HepG2 (cell line): ENCODE measurements around the gene PLXND1. TPM values are rescaled to one million over a fixed set of nuclear protein-coding genes. Genes with fewer than 3 reads are reported as not detected.

Experiments
- ATAC-seq: fragments of 200-7000 bp; cut with Tn5 transposase; 3 replicates; pipeline ENCODE4 v1.9.1; 2020; ENCODE audit warnings: mild to moderate bottlenecking, moderate library complexity
- BruUV-seq: library from RNA; stranded (reverse); fragments of 400-500 nt; replicated peaks from 2 replicates; lab custom pipeline; 2021; lab: Mats Ljungman, UMichigan
- CTCF ChIA-PET: fragments of 300-600 bp; formaldehyde crosslinking; extraction: SDS; loops from one replicate; lab custom pipeline; 2021; ENCODE audit warnings: low total read pairs, inconsistent platforms, low intra/inter-chr PET ratio; lab: Yijun Ruan, JAX
- POLR2A ChIA-PET: fragments of 350-600 bp; sonication (Branson Sonifier 250); formaldehyde crosslinking; loops from one replicate; lab custom pipeline; 2020; ENCODE audit warnings: antibody characterized with exemption, inconsistent platforms; lab: Yijun Ruan, JAX
- DNase-seq: peaks from one replicate; pipeline ENCODE4 v3.0.0-alpha.2; 2015; ENCODE audit warnings: low spot score
- FAIRE-seq: peaks from 3 replicates; lab custom pipeline; 2011; peaks lifted over from hg19 to GRCh38; lab: Jason Lieb, UNC
- H2AFZ ChIP-seq: one replicate; pipeline ENCODE4 v1.6.1; 2011; ENCODE audit warnings: low read length, inconsistent platforms
- H3K27ac ChIP-seq: fragments of 300-600 bp; 3 replicates; pipeline ENCODE4 v1.8.0; 2011; ENCODE audit warnings: mixed run types, mild to moderate bottlenecking, mixed read lengths, low read length, inconsistent platforms; ENCODE audit not compliant: insufficient read depth; ENCODE audit errors: extremely low read length
- H3K27me3 ChIP-seq, 2 experiments: fragments of 200-600 bp in 1 of 2; 2 replicates in 1 of 2; 3 replicates in 1 of 2; pipeline versions ENCODE4 v1.6.0 to v1.8.0; 2011; ENCODE audit warnings: low read length in 2 of 2, mild to moderate bottlenecking in 2 of 2, moderate library complexity in 2 of 2, inconsistent platforms in 1 of 2; ENCODE audit not compliant: insufficient read depth in 2 of 2, control insufficient read depth in 1 of 2
- H3K36me3 ChIP-seq, 2 experiments: fragments of 200-600 bp in 1 of 2; replicated peaks in 1 of 2; 2 replicates in 1 of 2; 3 replicates in 1 of 2; pipeline versions ENCODE4 v1.5.1 to v1.8.0; 2011; ENCODE audit warnings: low read length in 2 of 2, inconsistent platforms in 1 of 2; ENCODE audit not compliant: insufficient read depth in 2 of 2, control insufficient read depth in 1 of 2
- H3K4me1 ChIP-seq: 2 replicates; pipeline ENCODE4 v1.5.1; 2012; ENCODE audit warnings: low read length, inconsistent platforms; ENCODE audit not compliant: insufficient read depth
- H3K4me2 ChIP-seq: 2 replicates; pipeline ENCODE4 v1.6.0; 2011; ENCODE audit warnings: low read depth, low read length, inconsistent platforms
- H3K4me3 ChIP-seq, 3 experiments: fragments of 200-600 bp in 1 of 3; sonication (generic), shearing (Covaris generic) in 1 of 3; replicated peaks in 1 of 3; 2 replicates each; pipeline ENCODE4 v1.5.1; 2011 to 2016; ENCODE audit warnings: low read length in 3 of 3, inconsistent platforms in 2 of 3, low read depth in 2 of 3, mild to moderate bottlenecking in 2 of 3, control low read depth in 1 of 3, mixed read lengths in 1 of 3; ENCODE audit not compliant: insufficient read depth in 1 of 3
- H3K79me2 ChIP-seq: one replicate; pipeline ENCODE4 v1.6.1; 2011; ENCODE audit warnings: low read length, inconsistent platforms; ENCODE audit not compliant: insufficient read depth
- H3K9ac ChIP-seq: 2 replicates; pipeline ENCODE4 v1.6.0; 2011; ENCODE audit warnings: mild to moderate bottlenecking, low read depth, low read length, inconsistent platforms; ENCODE audit not compliant: insufficient read depth
- H3K9me3 ChIP-seq: 2 replicates; pipeline ENCODE4 v1.5.1; 2012; ENCODE audit warnings: mild to moderate bottlenecking, low read length
- H4K20me1 ChIP-seq: 2 replicates; pipeline ENCODE4 v1.6.0; 2011; ENCODE audit warnings: inconsistent platforms, mild to moderate bottlenecking, low read length, moderate library complexity; ENCODE audit not compliant: insufficient read depth
- ARHGAP35 ChIP-seq: sonication (generic); formaldehyde crosslinking; IDR thresholded peaks from 2 replicates; pipeline ENCODE4 v1.9.0; 2022; ENCODE audit warnings: mild to moderate bottlenecking, inconsistent platforms, moderate library complexity, missing genetic modification reagents, borderline replicate concordance
- BATF2 ChIP-seq: sonication (generic); formaldehyde crosslinking; IDR thresholded peaks from 2 replicates; pipeline ENCODE4 v1.8.0; 2022; ENCODE audit warnings: mild to moderate bottlenecking, missing genetic modification reagents, moderate library complexity
- FOXK2 ChIP-seq: fragments of 450-650 bp; IDR thresholded peaks from 2 replicates; pipeline ENCODE4 v1.6.1; 2016
- HIC2 ChIP-seq: sonication (generic); formaldehyde crosslinking; IDR thresholded peaks from 2 replicates; pipeline ENCODE4 v1.9.0; 2022; ENCODE audit warnings: low read depth, missing genetic modification reagents
- HOXA7 ChIP-seq: sonication (generic); formaldehyde crosslinking; IDR thresholded peaks from 2 replicates; pipeline ENCODE4 v1.8.1; 2022; ENCODE audit warnings: mild to moderate bottlenecking, missing genetic modification reagents, moderate library complexity
- ISL2 ChIP-seq: sonication (generic); formaldehyde crosslinking; IDR thresholded peaks from 2 replicates; pipeline ENCODE4 v1.5.0; 2020; ENCODE audit warnings: missing genetic modification reagents
- KAT2B ChIP-seq: fragments of 150-350 bp; IDR thresholded peaks from 2 replicates; pipeline ENCODE4 v1.6.1; 2014; ENCODE audit warnings: low read depth, low read length, borderline replicate concordance
- KDM1A ChIP-seq: IDR thresholded peaks from 2 replicates; pipeline ENCODE4 v1.6.1; 2016; ENCODE audit warnings: missing compliant biosample characterization
- NFIC ChIP-seq: IDR thresholded peaks from 2 replicates; pipeline ENCODE4 v1.6.1; 2012; ENCODE audit warnings: mild to moderate bottlenecking, low read length, inconsistent platforms
- POGZ ChIP-seq: sonication (generic); formaldehyde crosslinking; IDR thresholded peaks from 2 replicates; pipeline ENCODE4 v1.4.0; 2020; ENCODE audit warnings: mild to moderate bottlenecking, missing genetic modification reagents
- PREB ChIP-seq: sonication (generic); formaldehyde crosslinking; IDR thresholded peaks from 2 replicates; pipeline ENCODE4 v1.4.0; 2020; ENCODE audit warnings: missing genetic modification reagents
- TRAFD1 ChIP-seq: sonication (generic); formaldehyde crosslinking; IDR thresholded peaks from 2 replicates; pipeline ENCODE4 v1.5.1; 2020; ENCODE audit warnings: missing genetic modification reagents, mild to moderate bottlenecking, borderline replicate concordance
- ZNF646 ChIP-seq: sonication (generic); formaldehyde crosslinking; IDR thresholded peaks from 2 replicates; pipeline ENCODE4 v1.9.0; 2021; ENCODE audit warnings: mild to moderate bottlenecking, missing genetic modification reagents
- ZNF775 ChIP-seq: sonication (generic); formaldehyde crosslinking; IDR thresholded peaks from 2 replicates; pipeline ENCODE4 v1.4.0; 2020; ENCODE audit warnings: missing genetic modification reagents, mild to moderate bottlenecking, moderate library complexity, borderline replicate concordance
- WGBS: methylation state at CpG from one replicate; pipeline ENCODE4 v1.1.6; 2017; ENCODE audit warnings: low lambda C conversion rate; 5-methylcytosine and 5-hydroxymethylcytosine counted together
- in situ Hi-C: cut with HindIII; loops from 2 replicates; pipeline ENCODE4 v1.10.0; 2017; ENCODE audit warnings: low pct_unique_long_range_greater_than_20kb; ENCODE audit not compliant: extremely low pct_ligation_motif_present
- intact Hi-C: fragments of 100-400 bp; cut with micrococcal nuclease; formaldehyde crosslinking; loops from one replicate; pipeline ENCODE4 v1.10.0; 2022; ENCODE audit not compliant: unreplicated experiment
- polyA plus RNA-seq, 8 experiments: library from polyadenylated mRNA; depleted of rRNA in 3 of 8; stranded (reverse) in 7 of 8; unstranded in 1 of 8; fragments of >200 nt; fragmentation: Illumina TruSeq in 4 of 8; extraction: Trizol in 4 of 8; gene quantifications; 2 replicates each; pipeline versions ENCODE4 v1.2.1 to v1.2.3, GENCODE V29; 2011 to 2016; ENCODE audit warnings: low read depth in 4 of 8, missing spikeins in 1 of 8, mixed read lengths in 1 of 8; ENCODE audit not compliant: insufficient read depth in 1 of 8
- total RNA-seq, 5 experiments: library from RNA; depleted of rRNA; stranded (reverse); fragments of >200 nt; fragmentation: Illumina TruSeq; extraction: Trizol; gene quantifications; 2 replicates each; pipeline ENCODE4 v1.2.3, GENCODE V29; 2016; ENCODE audit warnings: low read depth in 1 of 5

The PLXND1 gene
- total and polyA plus RNA-seq, 2 of the 13 experiments (the other 11 are each of a cell fraction or from before 2014, with no cell fraction given), result 15.9 to 42.0 TPM

- Histone ChIP-seq H3K4me3 (no peak overlapping the region), H3K27me3 (no peaks in the 10 kb centered on the region), H3K9ac (no peak overlapping the region), H3K9me3 (peaks cover 13% of the 10 kb centered on the region), H3K79me2 (no peaks in the 10 kb centered on the region), H3K4me2 (no peak overlapping the region), H3K4me1 (peaks cover 39% of the 10 kb centered on the region), H3K27ac (no peak overlapping the region), H3K36me3 (no peaks in the 10 kb centered on the region), H4K20me1 (no peaks in the 10 kb centered on the region), H2AFZ (no peak overlapping the region)
- WGBS, result 71% methylated on average over 3 of the region's 3 CpGs
- in situ Hi-C loops (no loop called here), intact Hi-C loops (no loop called here)
- FAIRE-seq, result no peak
- BruUV-seq, result no TSS peak
- CTCF ChIA-PET, result no interaction called here
- ATAC-seq, result no peak
- no peak for DNase-seq
- POLR2A ChIA-PET, result interaction anchor here (1.0 kb wide), 1 partner anchor 12 kb away, joined by 7 read pairs; no protein-coding TSS in a partner anchor
- TF ChIP-seq ARHGAP35, result no peak
- no peak for TF ChIP-seq POGZ
- TF ChIP-seq PREB (CRISPR knock-in tag), result no peak
- TF ChIP-seq HIC2 (CRISPR knock-in tag), result no peak
- no peak for TF ChIP-seq ZNF646 (CRISPR knock-in tag)
- no peak for TF ChIP-seq BATF2 (CRISPR knock-in tag)
- no peak for TF ChIP-seq FOXK2
- TF ChIP-seq TRAFD1 (CRISPR knock-in tag), result no peak
- TF ChIP-seq ZNF775 (CRISPR knock-in tag), result no peak
- no peak for TF ChIP-seq KAT2B
- TF ChIP-seq KDM1A (CRISPR knock-in tag), result no peak
- TF ChIP-seq HOXA7, result no peak
- TF ChIP-seq NFIC, result no peak
- TF ChIP-seq ISL2 (CRISPR knock-in tag), result no peak
Measured at GRCh38 chr3:129638481-129638880, 32.0 kb upstream of the PLXND1 start.
